Measurements from ENCODE around the gene YAE1. TPM values are rescaled to one million over a fixed set of nuclear protein-coding genes. Genes with fewer than 3 reads are reported as not detected.

YAE1 gene
- total and polyA plus RNA-seq, 2 donors (not counting 1 experiment from before 2014, with no cell fraction given) = 36.3 to 39.3 TPM

DNA sequence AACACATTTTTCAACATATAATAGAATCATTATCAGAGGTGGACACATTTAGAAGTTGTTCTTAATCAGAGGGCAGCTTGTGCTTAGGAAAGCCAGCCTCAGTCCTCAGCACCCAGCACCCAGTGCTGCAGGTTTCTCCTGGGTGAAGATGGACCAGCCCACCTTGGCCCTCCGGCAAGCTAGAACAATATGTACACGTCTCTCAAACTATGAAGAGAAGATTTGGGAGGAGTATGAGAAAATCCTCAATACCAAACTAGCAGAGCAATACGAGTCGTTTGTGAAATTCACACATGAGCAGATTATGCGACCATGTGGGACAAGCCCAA lies 43.7 kb downstream of the YAE1 start:
- no peak for DNase-seq (ENCODE audit: low read depth in 2 of 2)
- Histone ChIP-seq H3K4me1 (ENCODE audit: control insufficient read depth, extremely low read depth, insufficient read depth, low read length) (peaks cover 6% of the 10 kb centered on the region), H3K4me2 (ENCODE audit: extremely low read depth, insufficient read depth, low read length) (peak overlapping the region; percentile 9), H3K9me3 (ENCODE audit: control insufficient read depth, insufficient read depth, low read depth, low read length) (no peaks in the 10 kb centered on the region), H3K27me3 (ENCODE audit: control insufficient read depth, insufficient read depth, low read length) (no peaks in the 10 kb centered on the region), H3K79me2 (ENCODE audit: control insufficient read depth, insufficient read depth, low read length) (no peaks in the 10 kb centered on the region), H3K36me3 (ENCODE audit: control insufficient read depth, insufficient read depth, low read length) (no peaks in the 10 kb centered on the region), H2AFZ (ENCODE audit: low read length) (peak overlapping the region; percentile 70), H4K20me1 (ENCODE audit: control insufficient read depth, extremely low read depth, insufficient read depth, low read length) (no peaks in the 10 kb centered on the region), H3K9ac (ENCODE audit: insufficient read depth, low read length) (peak overlapping the region; percentile 70), H3K27ac (ENCODE audit: insufficient read depth, low read length) (peak overlapping the region; percentile 79), H3K4me3 (replicated peaks in 1 of 4; ENCODE audit: control extremely low read depth in 1 of 4, insufficient read depth in 1 of 4, low read depth in 3 of 4, low read length in 4 of 4) (peak overlapping the region in 2 of 4 experiments; percentile 13 to 23)
- no peak for TF ChIP-seq EZH2 (IDR thresholded peaks at IDR 0.05; ENCODE audit: low read length, missing control alignments)
- TF ChIP-seq, protein P1, sequence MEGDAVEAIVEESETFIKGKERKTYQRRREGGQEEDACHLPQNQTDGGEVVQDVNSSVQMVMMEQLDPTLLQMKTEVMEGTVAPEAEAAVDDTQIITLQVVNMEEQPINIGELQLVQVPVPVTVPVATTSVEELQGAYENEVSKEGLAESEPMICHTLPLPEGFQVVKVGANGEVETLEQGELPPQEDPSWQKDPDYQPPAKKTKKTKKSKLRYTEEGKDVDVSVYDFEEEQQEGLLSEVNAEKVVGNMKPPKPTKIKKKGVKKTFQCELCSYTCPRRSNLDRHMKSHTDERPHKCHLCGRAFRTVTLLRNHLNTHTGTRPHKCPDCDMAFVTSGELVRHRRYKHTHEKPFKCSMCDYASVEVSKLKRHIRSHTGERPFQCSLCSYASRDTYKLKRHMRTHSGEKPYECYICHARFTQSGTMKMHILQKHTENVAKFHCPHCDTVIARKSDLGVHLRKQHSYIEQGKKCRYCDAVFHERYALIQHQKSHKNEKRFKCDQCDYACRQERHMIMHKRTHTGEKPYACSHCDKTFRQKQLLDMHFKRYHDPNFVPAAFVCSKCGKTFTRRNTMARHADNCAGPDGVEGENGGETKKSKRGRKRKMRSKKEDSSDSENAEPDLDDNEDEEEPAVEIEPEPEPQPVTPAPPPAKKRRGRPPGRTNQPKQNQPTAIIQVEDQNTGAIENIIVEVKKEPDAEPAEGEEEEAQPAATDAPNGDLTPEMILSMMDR (conservative IDR thresholded peaks at IDR 0.05 in 1 of 2, IDR thresholded peaks at IDR 0.05 in 1 of 2; ENCODE audit: low read depth in 1 of 2, low read length in 2 of 2) = no peak

DNA sequence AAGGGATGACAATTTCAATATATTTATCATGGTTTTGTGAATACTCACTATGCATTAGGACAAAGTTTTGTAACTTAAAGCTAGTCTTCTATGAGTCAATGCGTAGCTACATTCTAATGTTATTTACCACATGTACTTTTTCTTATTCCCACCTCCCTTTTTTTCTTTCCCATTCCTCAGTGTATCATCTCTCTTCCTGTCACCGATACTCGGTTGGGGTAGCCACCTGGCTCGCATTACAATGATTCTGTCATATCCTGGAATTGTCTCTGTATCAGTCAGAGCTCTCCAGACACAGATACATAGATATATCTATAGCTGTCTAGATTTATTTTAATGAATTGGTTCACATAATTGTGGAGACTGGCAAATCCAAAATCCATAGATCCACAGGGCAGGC lies 47.4 kb downstream of the YAE1 start:
- Histone ChIP-seq H3K27me3 (ENCODE audit: control insufficient read depth, insufficient read depth, low read length) (no peaks in the 10 kb centered on the region), H3K27ac (ENCODE audit: insufficient read depth, low read length) (no peak overlapping the region), H4K20me1 (ENCODE audit: control insufficient read depth, extremely low read depth, insufficient read depth, low read length) (no peaks in the 10 kb centered on the region), H3K9me3 (ENCODE audit: control insufficient read depth, insufficient read depth, low read depth, low read length) (no peaks in the 10 kb centered on the region), H3K79me2 (ENCODE audit: control insufficient read depth, insufficient read depth, low read length) (no peaks in the 10 kb centered on the region), H2AFZ (ENCODE audit: low read length) (no peak overlapping the region), H3K36me3 (ENCODE audit: control insufficient read depth, insufficient read depth, low read length) (no peaks in the 10 kb centered on the region), H3K4me3 (replicated peaks in 1 of 4; ENCODE audit: control extremely low read depth in 1 of 4, insufficient read depth in 1 of 4, low read depth in 3 of 4, low read length in 4 of 4) (no peak overlapping the region), H3K4me2 (ENCODE audit: extremely low read depth, insufficient read depth, low read length) (no peak overlapping the region), H3K4me1 (ENCODE audit: control insufficient read depth, extremely low read depth, insufficient read depth, low read length) (peaks cover 6% of the 10 kb centered on the region), H3K9ac (ENCODE audit: insufficient read depth, low read length) (no peak overlapping the region)
- peak in 1 of 2 donors; percentile 69 for DNase-seq (ENCODE audit: low read depth in 2 of 2)
- TF ChIP-seq EZH2 (IDR thresholded peaks at IDR 0.05; ENCODE audit: low read length, missing control alignments) = no peak
- TF ChIP-seq, protein P1 (conservative IDR thresholded peaks at IDR 0.05 in 1 of 2, IDR thresholded peaks at IDR 0.05 in 1 of 2; ENCODE audit: low read depth in 1 of 2, low read length in 2 of 2) = no peak

DNA sequence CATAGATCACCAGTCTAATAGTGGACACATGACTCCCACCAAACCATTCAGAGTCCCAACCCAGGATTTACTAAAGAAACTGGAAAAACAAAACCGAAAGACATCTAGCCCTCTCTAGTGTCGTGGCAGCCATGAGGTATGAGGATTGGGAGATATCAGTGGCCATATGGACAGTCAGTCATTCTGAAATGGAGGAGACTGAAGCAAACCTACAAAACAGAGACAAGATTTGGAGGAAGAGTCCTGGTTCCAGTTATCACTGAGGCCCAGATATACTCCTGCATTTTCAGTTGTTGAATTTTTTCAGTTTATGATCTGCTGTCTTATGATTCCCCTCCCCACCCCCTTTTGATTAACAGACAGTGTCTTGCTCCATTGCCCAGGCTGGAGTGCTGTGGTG lies 48.1 kb downstream of the YAE1 start:
- H3K4me3 ChIP-seq (replicated peaks in 1 of 4; ENCODE audit: control extremely low read depth in 1 of 4, insufficient read depth in 1 of 4, low read depth in 3 of 4, low read length in 4 of 4) = no peak overlapping the region
- no peak overlapping the region for H2AFZ ChIP-seq (ENCODE audit: low read length)
- no peaks in the 10 kb centered on the region for H4K20me1 ChIP-seq (ENCODE audit: control insufficient read depth, extremely low read depth, insufficient read depth, low read length)
- H3K9me3 ChIP-seq (ENCODE audit: control insufficient read depth, insufficient read depth, low read depth, low read length) = no peaks in the 10 kb centered on the region
- no peak overlapping the region for H3K9ac ChIP-seq (ENCODE audit: insufficient read depth, low read length)
- no peak for TF ChIP-seq EZH2 (IDR thresholded peaks at IDR 0.05; ENCODE audit: low read length, missing control alignments)
- H3K27ac ChIP-seq (ENCODE audit: insufficient read depth, low read length) = no peak overlapping the region
- DNase-seq (ENCODE audit: low read depth in 2 of 2) = no peak
- H3K79me2 ChIP-seq (ENCODE audit: control insufficient read depth, insufficient read depth, low read length) = no peaks in the 10 kb centered on the region
- H3K27me3 ChIP-seq (ENCODE audit: control insufficient read depth, insufficient read depth, low read length) = no peaks in the 10 kb centered on the region
- no peak overlapping the region for H3K4me2 ChIP-seq (ENCODE audit: extremely low read depth, insufficient read depth, low read length)
- H3K4me1 ChIP-seq (ENCODE audit: control insufficient read depth, extremely low read depth, insufficient read depth, low read length) = peaks cover 2% of the 10 kb centered on the region
- no peaks in the 10 kb centered on the region for H3K36me3 ChIP-seq (ENCODE audit: control insufficient read depth, insufficient read depth, low read length)

All from fibroblast of lung (primary cell).